ENCODE data around the gene SDK1.

- no peak for TF ChIP-seq CTCF (IDR thresholded peaks at IDR 0.05)
- no peak for TF ChIP-seq POLR2A (IDR thresholded peaks at IDR 0.05)
Observed at GRCh38 chr7:3643091-3643490, 342.0 kb downstream of the SDK1 start.
